Activated T-cell treated with anti-CD3 and anti-CD28 coated beads, Interleukin-2, amount 50 U/mL, for 48 hours (primary cell): Measurements from ENCODE around the gene TMEM272.

Source experiments
- DNase-seq, 2 experiments: peaks; one replicate each; pipeline ENCODE4 v3.0.0-alpha.2; 2020

Gene TMEM272

GRCh38 chr13:51824712-51825111, 20.3 kb downstream of the TMEM272 start:
- DNase-seq, result peak in 1 of 2 experiments; percentile 38

- no peak for DNase-seq
These were observed 21.1 kb downstream of the TMEM272 start for GRCh38 chr13:51823863-51824262.

GRCh38 chr13:51823359-51823758, 21.6 kb downstream of the TMEM272 start:
- no peak for DNase-seq

- peak in 1 of 2 experiments; percentile 50 for DNase-seq
These were observed 22.7 kb downstream of the TMEM272 start for GRCh38 chr13:51822106-51822815.

GRCh38 chr13:51821606-51822005, 23.4 kb downstream of the TMEM272 start:
- no peak for DNase-seq

GRCh38 chr13:51820016-51820597, 24.9 kb downstream of the TMEM272 start:
- no peak for DNase-seq

- peak in 1 of 2 experiments; percentile 54 for DNase-seq
These were observed 25.4 kb downstream of the TMEM272 start for GRCh38 chr13:51819544-51819943.

GRCh38 chr13:51818781-51819511, 26.0 kb downstream of the TMEM272 start:
- peak; percentile 72 to 76 for DNase-seq

GRCh38 chr13:51818276-51818675, 26.7 kb downstream of the TMEM272 start:
- no peak for DNase-seq

- no peak for DNase-seq
These were observed 27.3 kb downstream of the TMEM272 start for GRCh38 chr13:51817717-51818116.

GRCh38 chr13:51816604-51817249, 28.2 kb downstream of the TMEM272 start:
- no peak for DNase-seq

GRCh38 chr13:51815848-51816247, 29.1 kb downstream of the TMEM272 start:
- no peak for DNase-seq

- peak; percentile 86 to 87 for DNase-seq
These were observed 29.9 kb downstream of the TMEM272 start for GRCh38 chr13:51814825-51815650.

GRCh38 chr13:51814071-51814470, 30.9 kb downstream of the TMEM272 start:
- DNase-seq, result no peak

GRCh38 chr13:51811920-51812451, 33.0 kb downstream of the TMEM272 start:
- DNase-seq, result no peak

- no peak for DNase-seq
These were observed 33.9 kb downstream of the TMEM272 start for GRCh38 chr13:51811046-51811445.

- no peak for DNase-seq
These were observed 36.2 kb downstream of the TMEM272 start for GRCh38 chr13:51808811-51809210.

GRCh38 chr13:51807041-51807440, 37.9 kb downstream of the TMEM272 start:
- DNase-seq, result no peak

- no peak for DNase-seq
These were observed 38.4 kb downstream of the TMEM272 start for GRCh38 chr13:51806566-51806965.

- DNase-seq, result no peak
These were observed 39.1 kb downstream of the TMEM272 start for GRCh38 chr13:51805925-51806324.

GRCh38 chr13:51805313-51805712, 39.7 kb downstream of the TMEM272 start:
- DNase-seq, result no peak
